Stimulated activated CD4-positive, alpha-beta T cell treated with anti-CD3 and anti-CD28 coated beads, Interleukin-2, amount 100 ng/mL, for 48 hours (primary cell): ENCODE results near the gene TBCE.

ENCODE experiments used
- DNase-seq, 2 donors: peaks; one replicate each; pipeline ENCODE4 v3.0.0-alpha.2; 2020

Gene TBCE

GRCh38 chr1:235410467-235410866 is 43.2 kb downstream of the TBCE start:
- no peak for DNase-seq

GRCh38 chr1:235411489-235412486 is 44.6 kb downstream of the TBCE start:
- DNase-seq, result no peak

- peak; percentile 38 to 51 for DNase-seq
These were observed 48.0 kb downstream of the TBCE start for GRCh38 chr1:235415008-235415904.

GRCh38 chr1:235416662-235417049 is 49.4 kb downstream of the TBCE start:
- no peak for DNase-seq

GRCh38 chr1:235417086-235417697 is 50.0 kb downstream of the TBCE start:
- DNase-seq, result peak; percentile 64 to 77

- DNase-seq, result no peak
These were observed 54.5 kb downstream of the TBCE start for GRCh38 chr1:235421751-235422150.

- DNase-seq, result no peak
These were observed 56.0 kb downstream of the TBCE start for GRCh38 chr1:235423214-235423652.

GRCh38 chr1:235424092-235424491 is 56.9 kb downstream of the TBCE start:
- DNase-seq, result no peak

GRCh38 chr1:235425357-235425756 is 58.1 kb downstream of the TBCE start:
- no peak for DNase-seq

GRCh38 chr1:235426143-235426542 is 58.9 kb downstream of the TBCE start:
- DNase-seq, result no peak

GRCh38 chr1:235426680-235427079 is 59.5 kb downstream of the TBCE start:
- DNase-seq, result no peak

GRCh38 chr1:235427447-235427846 is 60.2 kb downstream of the TBCE start:
- DNase-seq, result no peak

- no peak for DNase-seq
These were observed 61.9 kb downstream of the TBCE start for GRCh38 chr1:235429143-235429542.

- no peak for DNase-seq
These were observed 63.8 kb downstream of the TBCE start for GRCh38 chr1:235430991-235431390.

- no peak for DNase-seq
These were observed 66.8 kb downstream of the TBCE start for GRCh38 chr1:235434001-235434400.

GRCh38 chr1:235441159-235441685 is 74.0 kb downstream of the TBCE start:
- DNase-seq, result no peak

- no peak for DNase-seq
These were observed 75.7 kb downstream of the TBCE start for GRCh38 chr1:235442788-235443429.

GRCh38 chr1:235448616-235449015 is 81.4 kb downstream of the TBCE start:
- no peak for DNase-seq

GRCh38 chr1:235450433-235450832 is 83.2 kb downstream of the TBCE start:
- DNase-seq, result no peak

GRCh38 chr1:235450886-235451483 is 83.8 kb downstream of the TBCE start:
- no peak for DNase-seq

- DNase-seq, result no peak
These were observed 86.8 kb downstream of the TBCE start for GRCh38 chr1:235454021-235454420.

GRCh38 chr1:235455097-235455496 is 87.9 kb downstream of the TBCE start:
- DNase-seq, result no peak
